ENCODE data around the gene KRT40. TPM values are rescaled to one million over a fixed set of nuclear protein-coding genes. Genes with fewer than 3 reads are reported as not detected.

Gene KRT40
- total and polyA plus RNA-seq, 2 of the 8 experiments (the other 6 are each of a cell fraction or from before 2014, with no cell fraction given), result not detected

DNA sequence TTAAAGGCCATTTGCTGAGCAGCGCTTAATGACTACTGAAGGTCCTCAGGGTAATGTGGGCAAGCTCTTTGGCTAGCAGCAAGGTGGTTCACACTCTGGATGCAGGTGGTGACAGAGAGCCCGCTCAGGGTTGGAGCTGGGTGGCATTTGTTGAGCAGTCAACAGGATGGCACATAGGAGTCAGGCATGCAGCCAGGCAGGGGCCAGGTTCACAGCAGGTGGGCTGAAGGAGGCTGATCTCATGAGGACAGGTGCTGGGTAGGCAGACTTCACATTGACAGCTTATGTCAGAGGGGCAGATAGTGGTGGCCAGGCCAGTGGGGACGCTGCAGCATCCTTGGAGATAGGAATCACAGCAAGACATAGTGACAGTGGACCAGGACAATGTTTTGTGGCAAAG is 20.3 kb upstream of the KRT40 start:
- Histone ChIP-seq H3K56ac (replicated peaks; ENCODE audit: insufficient read length, low read depth, low read length) (no peak overlapping the region), H2BK20ac (ENCODE audit: low read length) (no peak overlapping the region), H3K36me3 (ENCODE audit: control insufficient read depth in 2 of 4, insufficient read depth in 4 of 4, low read length in 3 of 4) (no peaks in the 10 kb centered on the region), H3K27ac (ENCODE audit: low read depth, low read length) (no peak overlapping the region), H4K20me1 (replicated peaks in 1 of 2; ENCODE audit: control insufficient read depth in 1 of 2, insufficient read depth in 2 of 2, low read length in 2 of 2) (no peaks in the 10 kb centered on the region), H2BK15ac (ENCODE audit: low read length) (no peak overlapping the region), H3K4me1 (replicated peaks in 1 of 4; ENCODE audit: control insufficient read depth in 3 of 4, insufficient read depth in 4 of 4, low read length in 3 of 4) (peaks cover 0 to 8% (median 5%) of the 10 kb centered on the region in 4 experiments; a peak in 6 of 7 replicates), H3K4me2 (ENCODE audit: insufficient read depth in 1 of 2, low read depth in 2 of 2, low read length in 2 of 2) (no peak overlapping the region), H3K23ac (ENCODE audit: insufficient read length) (no peak overlapping the region), H3K4ac (replicated peaks; ENCODE audit: insufficient read length, low read depth, low read length) (no peak overlapping the region), H2BK12ac (ENCODE audit: low read depth, low read length) (no peak overlapping the region), H2BK120ac (replicated peaks; ENCODE audit: low read depth, low read length) (no peak overlapping the region), H4K91ac (replicated peaks; ENCODE audit: insufficient read length, low read length) (no peak overlapping the region), H3K4me3 (ENCODE audit: extremely low read depth in 1 of 4, insufficient read depth in 2 of 4, low read depth in 3 of 4, low read length in 4 of 4) (no peak overlapping the region), H4K5ac (ENCODE audit: insufficient read length, low read depth, low read length) (no peak overlapping the region), H3K9ac (replicated peaks in 1 of 4; ENCODE audit: extremely low read depth in 1 of 4, low read depth in 3 of 4, low read length in 3 of 4) (no peak overlapping the region), H3K14ac (ENCODE audit: insufficient read length) (no peak overlapping the region), H3K27me3 (replicated peaks in 1 of 4; ENCODE audit: control insufficient read depth in 3 of 4, extremely low read depth in 1 of 4, insufficient read depth in 3 of 4, low read length in 3 of 4) (no peaks in the 10 kb centered on the region), H2AK5ac (ENCODE audit: low read depth, low read length) (no peak overlapping the region), H3K18ac (ENCODE audit: extremely low read depth, low read length) (no peak overlapping the region), H3K23me2 (ENCODE audit: low read depth, low read length) (no peaks in the 10 kb centered on the region), H2BK5ac (ENCODE audit: low read depth, low read length) (no peak overlapping the region), H2AFZ (ENCODE audit: low read length) (no peak overlapping the region), H3K9me3 (ENCODE audit: insufficient read depth in 2 of 2, low read depth in 1 of 2, low read length in 1 of 2) (no peaks in the 10 kb centered on the region), H3K79me2 (ENCODE audit: control insufficient read depth in 1 of 2, insufficient read depth in 2 of 2, low read length in 2 of 2) (no peaks in the 10 kb centered on the region), H4K8ac (ENCODE audit: extremely low read depth, insufficient read depth, low read length) (0 out of 2 replicates have a peak overlapping the region, but pooled peaks have one; percentile 11), H3K79me1 (ENCODE audit: low read depth, low read length) (no peaks in the 10 kb centered on the region)
- ChIA-PET CTCF (ENCODE audit: partially characterized antibody) (no interaction called here), POLR2A (ENCODE audit: partially characterized antibody) (no interaction called here)
- FAIRE-seq (no peak), DNase-seq (ENCODE audit: low read depth in 1 of 2, low spot score in 2 of 2) (no peak)
- 95% methylated on average over 3 of the region's 3 CpGs; no CpG with 5 or more reads in 1 of the 2 experiments for WGBS, 2 experiments (ENCODE audit: extremely low coverage in 1 of 2, insufficient coverage in 1 of 2, insufficient read length in 1 of 2, insufficient replicate concordance in 2 of 2, low coverage in 1 of 2, low lambda C conversion rate in 2 of 2, missing lambda C conversion rate in 1 of 2)
- no peak for TF ChIP-seq RXRA (IDR thresholded peaks at IDR 0.05; ENCODE audit: insufficient read depth, low read depth, low read length)
- TF ChIP-seq HDAC2 (IDR thresholded peaks at IDR 0.05; ENCODE audit: borderline replicate concordance in 1 of 2, low read depth in 2 of 2, low read length in 2 of 2), result no peak
- TF ChIP-seq SIRT6 (IDR thresholded peaks at IDR 0.05; ENCODE audit: low read length), result no peak
- TF ChIP-seq CTBP2 (IDR thresholded peaks at IDR 0.05; ENCODE audit: borderline replicate concordance, insufficient read depth, insufficient read length, low read length), result no peak
- no peak for TF ChIP-seq RFX5 (IDR thresholded peaks at IDR 0.05; ENCODE audit: borderline replicate concordance, low read depth, low read length)
- no peak for TF ChIP-seq YY1 (IDR thresholded peaks at IDR 0.05; ENCODE audit: low read depth, low read length)
- TF ChIP-seq TAF1 (IDR thresholded peaks at IDR 0.05; ENCODE audit: low read depth, low read length), result no peak
- no peak for TF ChIP-seq TBP (IDR thresholded peaks at IDR 0.05; ENCODE audit: low read depth, low read length)
- no peak for TF ChIP-seq JUND (IDR thresholded peaks at IDR 0.05; ENCODE audit: low read length)
- TF ChIP-seq, protein P1, sequence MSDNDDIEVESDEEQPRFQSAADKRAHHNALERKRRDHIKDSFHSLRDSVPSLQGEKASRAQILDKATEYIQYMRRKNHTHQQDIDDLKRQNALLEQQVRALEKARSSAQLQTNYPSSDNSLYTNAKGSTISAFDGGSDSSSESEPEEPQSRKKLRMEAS (IDR thresholded peaks at IDR 0.05), result no peak
- TF ChIP-seq MAFK (IDR thresholded peaks at IDR 0.05; ENCODE audit: low read depth, low read length), result no peak
- no peak for TF ChIP-seq BACH1 (IDR thresholded peaks at IDR 0.05; ENCODE audit: low read length)
- TF ChIP-seq ASH2L (IDR thresholded peaks at IDR 0.05; ENCODE audit: low read length), result no peak
- TF ChIP-seq RAD21 (IDR thresholded peaks at IDR 0.05 in 1 of 2, conservative IDR thresholded peaks at IDR 0.05 in 1 of 2; ENCODE audit: low read depth in 2 of 2, low read length in 2 of 2), result no peak
- TF ChIP-seq NRF1 (IDR thresholded peaks at IDR 0.05; ENCODE audit: low read depth, low read length), result no peak

All from H1 (cell line).